Measurements from ENCODE around the gene TET2. TPM values are rescaled to one million over a fixed set of nuclear protein-coding genes. Genes with fewer than 3 reads are reported as not detected.

The TET2 gene
- total RNA-seq, 3 donors from 2014 or later, result 29.0 to 36.3 (median 31.0) TPM

- intact Hi-C loops (cut with DNase I, micrococcal nuclease), result no loop called here
- peak in 1 of 3 donors; percentile 25 for DNase-seq
- Histone ChIP-seq H3K4me1 (ENCODE audit: low read depth) (peaks cover 3% of the 10 kb centered on the region), H3K4me3 (no peak overlapping the region), H3K9me3 (no peaks in the 10 kb centered on the region), H3K36me3 (ENCODE audit: low read depth) (no peaks in the 10 kb centered on the region)
- TF ChIP-seq CTCF (IDR thresholded peaks at IDR 0.05), result no peak
- no peak for ATAC-seq
Observed at GRCh38 chr4:105158837-105159236, 12.2 kb downstream of the TET2 start.

- DNase-seq (no peak), ATAC-seq (no peak)
- intact Hi-C loops (cut with DNase I, micrococcal nuclease), result no loop called here
- H3K9me3 ChIP-seq, result no peaks in the 10 kb centered on the region
- H3K36me3 ChIP-seq (ENCODE audit: low read depth), result no peaks in the 10 kb centered on the region
- TF ChIP-seq CTCF (IDR thresholded peaks at IDR 0.05), result no peak
- H3K4me3 ChIP-seq, result no peak overlapping the region
- peaks cover 3% of the 10 kb centered on the region for H3K4me1 ChIP-seq (ENCODE audit: low read depth)
Observed at GRCh38 chr4:105162123-105162796, 15.6 kb downstream of the TET2 start.

- Histone ChIP-seq H3K36me3 (ENCODE audit: low read depth) (no peaks in the 10 kb centered on the region), H3K9me3 (no peaks in the 10 kb centered on the region), H3K4me3 (no peak overlapping the region), H3K4me1 (ENCODE audit: low read depth) (no peaks in the 10 kb centered on the region)
- ATAC-seq, result no peak
- no peak for TF ChIP-seq CTCF (IDR thresholded peaks at IDR 0.05)
- DNase-seq, result no peak
- intact Hi-C loops (cut with DNase I, micrococcal nuclease), result no loop called here
Observed at GRCh38 chr4:105164548-105164947, 17.9 kb downstream of the TET2 start.

- H3K4me3 ChIP-seq, result no peak overlapping the region
- H3K4me1 ChIP-seq (ENCODE audit: low read depth), result no peaks in the 10 kb centered on the region
- ATAC-seq (no peak), DNase-seq (no peak)
- intact Hi-C loops (cut with DNase I, micrococcal nuclease), result no loop called here
- TF ChIP-seq CTCF (IDR thresholded peaks at IDR 0.05), result no peak
- no peaks in the 10 kb centered on the region for H3K36me3 ChIP-seq (ENCODE audit: low read depth)
- no peaks in the 10 kb centered on the region for H3K9me3 ChIP-seq
Observed at GRCh38 chr4:105166066-105166465, 19.4 kb downstream of the TET2 start.

- no peak for ATAC-seq
Observed at GRCh38 chr4:105170711-105171110, 24.0 kb downstream of the TET2 start.

More at GRCh38 chr4:105170711-105171110, 24.0 kb downstream of the TET2 start:
- no peaks in the 10 kb centered on the region for H3K36me3 ChIP-seq (ENCODE audit: low read depth)
- no peak for TF ChIP-seq CTCF (IDR thresholded peaks at IDR 0.05)
- no peaks in the 10 kb centered on the region for H3K4me1 ChIP-seq (ENCODE audit: low read depth)
- no peak overlapping the region for H3K4me3 ChIP-seq
- no peaks in the 10 kb centered on the region for H3K9me3 ChIP-seq
- intact Hi-C loops (cut with DNase I, micrococcal nuclease), result no loop called here
- no peak for DNase-seq
